Panc1 (cell line): Measurements from ENCODE around the gene SLC9A3. TPM values are rescaled to one million over a fixed set of nuclear protein-coding genes. Genes with fewer than 3 reads are reported as not detected.

Experiments
- ATAC-seq: fragments of 200-7000 bp; cut with Tn5 transposase; 2 replicates; pipeline ENCODE4 v1.9.1; 2020; ENCODE audit warnings: mild to moderate bottlenecking, moderate library complexity
- BruUV-seq: library from RNA; stranded (reverse); fragments of 400-500 nt; replicated peaks from 2 replicates; lab custom pipeline; 2021; lab: Mats Ljungman, UMichigan
- CTCF ChIA-PET: fragments of 300-600 bp; sonication (Branson Sonifier 250); formaldehyde crosslinking; loops from one replicate; lab custom pipeline; 2022; ENCODE audit warnings: antibody characterized with exemption; lab: Charles Lee
- POLR2A ChIA-PET: fragments of 300-600 bp; sonication (Branson Sonifier 250); formaldehyde crosslinking; loops from one replicate; lab custom pipeline; 2022; ENCODE audit warnings: antibody characterized with exemption; lab: Charles Lee
- DNase-seq: peaks from one replicate; pipeline ENCODE4 v3.0.0-alpha.2; 2010; ENCODE audit warnings: low read depth, low spot score
- H3K27ac ChIP-seq: 2 replicates; pipeline ENCODE4 v1.5.1; 2011; ENCODE audit warnings: mild to moderate bottlenecking, low read length, inconsistent platforms
- H3K27me3 ChIP-seq: fragments of 200-500 bp; sonication (Bioruptor generic); 2 replicates; pipeline ENCODE4 v1.6.0; 2014; ENCODE audit warnings: low read length, inconsistent platforms; ENCODE audit not compliant: control insufficient read depth, insufficient read depth
- H3K36me3 ChIP-seq: fragments of 200-500 bp; sonication (Bioruptor generic); 2 replicates; pipeline ENCODE4 v1.5.1; 2014; ENCODE audit warnings: inconsistent platforms, mild to moderate bottlenecking, low read length, moderate library complexity; ENCODE audit not compliant: control insufficient read depth, insufficient read depth
- H3K4me1 ChIP-seq: 2 replicates; pipeline ENCODE4 v1.5.1; 2011; ENCODE audit warnings: inconsistent platforms, mild to moderate bottlenecking, low read length, moderate library complexity; ENCODE audit not compliant: control insufficient read depth, insufficient read depth
- H3K4me3 ChIP-seq, 2 experiments: 2 replicates each; pipeline ENCODE4 v1.5.1; 2011 to 2012; ENCODE audit warnings: low read depth in 2 of 2, low read length in 2 of 2, mild to moderate bottlenecking in 2 of 2, inconsistent platforms in 1 of 2, moderate library complexity in 1 of 2
- H3K9me3 ChIP-seq: fragments of 200-500 bp; sonication (Bioruptor generic); 2 replicates; pipeline ENCODE4 v1.5.1; 2014; ENCODE audit warnings: low read depth, mild to moderate bottlenecking, inconsistent platforms, low read length, moderate library complexity; ENCODE audit not compliant: control insufficient read depth, insufficient read depth
- CTCF ChIP-seq: fragments of 450-650 bp; IDR thresholded peaks from 2 replicates; pipeline ENCODE4 v1.5.1; 2017; ENCODE audit warnings: mild to moderate bottlenecking
- POLR2AphosphoS5 ChIP-seq: IDR thresholded peaks from 2 replicates; pipeline ENCODE4 v1.6.1; 2012; ENCODE audit warnings: mild to moderate bottlenecking, low read depth, low read length, moderate library complexity
- REST ChIP-seq, 2 experiments: IDR thresholded peaks; 2 replicates each; pipeline ENCODE4 v1.6.1; 2011 to 2012; ENCODE audit warnings: low read depth in 2 of 2, control low read depth in 1 of 2, low read length in 1 of 2, mild to moderate bottlenecking in 1 of 2, moderate library complexity in 1 of 2; ENCODE audit not compliant: insufficient read depth in 1 of 2
- SIN3A ChIP-seq: IDR thresholded peaks from 2 replicates; pipeline ENCODE4 v1.6.1; 2012; ENCODE audit warnings: low read depth, mild to moderate bottlenecking, low read length, moderate library complexity, borderline replicate concordance; ENCODE audit not compliant: insufficient read depth
- TCF7L2 ChIP-seq: IDR thresholded peaks from 2 replicates; pipeline ENCODE4 v1.6.1; 2011; ENCODE audit warnings: mild to moderate bottlenecking, low read depth, low read length, inconsistent platforms
- in situ Hi-C: cut with HindIII; loops from 2 replicates; pipeline ENCODE4 v1.10.0; 2016; ENCODE audit warnings: low sequenced_read_pairs, low pct_unique_long_range_greater_than_20kb
- intact Hi-C: fragments of 100-400 bp; cut with micrococcal nuclease; formaldehyde crosslinking; loops from one replicate; pipeline ENCODE4 v1.10.0; 2022; ENCODE audit not compliant: unreplicated experiment
- total RNA-seq: library from RNA; stranded (reverse); gene quantifications from one replicate; pipeline ENCODE4 v1.2.1, GENCODE V29; 2021; ENCODE audit not compliant: unreplicated experiment

Gene SLC9A3
- total RNA-seq, 1 experiment from 2014 or later: 2.0 TPM

DNA sequence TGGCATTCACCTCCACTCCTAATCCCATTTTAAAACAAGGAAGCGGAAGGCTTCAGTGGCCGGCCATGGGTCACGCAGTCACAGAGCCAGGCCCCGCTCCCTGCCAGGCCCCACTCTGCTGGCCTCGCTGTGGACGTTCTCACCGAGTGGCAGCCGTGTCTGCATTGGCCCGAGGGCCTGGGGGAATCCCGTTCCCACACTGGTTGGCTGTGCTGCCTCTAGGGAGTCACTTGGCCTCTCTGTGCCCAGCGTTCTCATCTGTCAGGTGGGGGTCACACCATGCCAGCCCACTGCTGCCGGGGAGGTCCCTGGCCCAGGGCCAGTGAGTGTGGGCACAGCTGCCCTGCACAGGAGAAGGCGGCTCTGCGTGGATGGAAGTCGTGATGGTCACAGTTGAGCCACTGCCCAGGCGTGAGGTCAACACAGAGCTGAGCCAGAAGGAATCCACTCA, 13.4 kb upstream of the SLC9A3 start:
- DNase-seq (no peak), ATAC-seq (no peak)
- H3K27ac ChIP-seq: no peak overlapping the region
- ChIA-PET POLR2A (no interaction called here), CTCF (no interaction called here)
- no peaks in the 10 kb centered on the region for H3K4me1 ChIP-seq
- no peaks in the 10 kb centered on the region for H3K9me3 ChIP-seq
- no TSS peak for BruUV-seq
- H3K4me3 ChIP-seq: no peak overlapping the region
- intact Hi-C loops: no loop called here
- TF ChIP-seq SIN3A (no peak), REST (IDR thresholded peaks at IDR 0.05; ENCODE audit: insufficient read depth in 1 of 2, low read depth in 2 of 2, low read length in 1 of 2) (no peak), TCF7L2 (no peak), CTCF (no peak), POLR2AphosphoS5 (no peak)
- no peaks in the 10 kb centered on the region for H3K36me3 ChIP-seq
- in situ Hi-C loops: no loop called here
- H3K27me3 ChIP-seq: no peaks in the 10 kb centered on the region

DNA sequence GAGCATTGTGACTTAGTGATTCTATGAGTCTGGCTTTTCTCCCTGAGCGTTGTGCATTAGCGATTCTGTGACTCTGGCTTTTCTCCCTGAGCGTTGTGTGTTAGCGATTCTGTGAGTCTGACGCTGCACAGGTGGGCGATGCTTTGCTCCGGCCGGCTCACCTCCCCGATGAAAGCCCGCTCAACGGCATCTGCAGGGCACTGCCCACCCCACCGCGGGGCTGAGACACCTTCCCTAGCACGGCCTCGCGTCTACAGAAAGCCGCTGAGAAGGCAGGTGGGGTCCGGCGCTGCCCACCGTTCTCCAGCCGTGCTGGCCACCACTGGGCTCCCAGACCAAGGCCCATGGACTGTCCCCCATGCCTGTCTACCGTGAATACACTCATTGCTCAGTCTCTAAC, 12.8 kb upstream of the SLC9A3 start:
- DNase-seq (no peak), ATAC-seq (no peak)
- ChIA-PET POLR2A (no interaction called here), CTCF (no interaction called here)
- Histone ChIP-seq H3K27me3 (no peaks in the 10 kb centered on the region), H3K27ac (no peak overlapping the region), H3K4me1 (no peaks in the 10 kb centered on the region), H3K4me3 (no peak overlapping the region), H3K9me3 (no peaks in the 10 kb centered on the region), H3K36me3 (no peaks in the 10 kb centered on the region)
- BruUV-seq: no TSS peak
- in situ Hi-C loops (no loop called here), intact Hi-C loops (no loop called here)
- TF ChIP-seq TCF7L2 (no peak), SIN3A (no peak), CTCF (no peak), REST (IDR thresholded peaks at IDR 0.05; ENCODE audit: insufficient read depth in 1 of 2, low read depth in 2 of 2, low read length in 1 of 2) (no peak), POLR2AphosphoS5 (no peak)
